SKM-1 (cell line): Measurements from ENCODE around the gene COA5.
A peak's percentile ranks its signal among the peaks of the same experiment; 100 is the strongest.
"Not testable (repeated sequence)": the region's sequence is repeated elsewhere in the genome, so short reads cannot be mapped to it uniquely, and the experiment has no call there.

Source experiments
- DNase-seq: peaks from one replicate; lab custom pipeline; 2025; ENCODE audit not compliant: unreplicated experiment; lab: John Stamatoyannopoulos, UW

The COA5 gene

DNA sequence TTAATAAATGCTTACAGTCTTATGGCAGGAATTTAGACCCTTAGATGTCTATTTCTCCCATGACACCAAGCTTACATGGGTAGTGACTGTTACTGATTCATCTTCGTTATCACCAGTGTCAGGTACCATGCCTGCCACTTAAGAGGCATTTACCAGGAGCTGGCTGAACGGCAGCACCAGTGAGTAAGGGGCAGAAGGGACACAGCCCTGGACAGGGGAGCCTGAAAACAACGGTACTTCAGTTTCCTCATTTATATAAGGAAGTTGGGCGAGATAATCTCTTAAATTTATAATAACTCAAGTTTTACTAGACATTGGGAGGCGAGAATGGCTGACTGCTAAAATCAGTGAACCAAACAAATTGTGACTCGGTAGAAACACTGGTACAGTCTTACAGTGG lies 1.2 kb downstream of the COA5 start:
- no peak for DNase-seq

DNA sequence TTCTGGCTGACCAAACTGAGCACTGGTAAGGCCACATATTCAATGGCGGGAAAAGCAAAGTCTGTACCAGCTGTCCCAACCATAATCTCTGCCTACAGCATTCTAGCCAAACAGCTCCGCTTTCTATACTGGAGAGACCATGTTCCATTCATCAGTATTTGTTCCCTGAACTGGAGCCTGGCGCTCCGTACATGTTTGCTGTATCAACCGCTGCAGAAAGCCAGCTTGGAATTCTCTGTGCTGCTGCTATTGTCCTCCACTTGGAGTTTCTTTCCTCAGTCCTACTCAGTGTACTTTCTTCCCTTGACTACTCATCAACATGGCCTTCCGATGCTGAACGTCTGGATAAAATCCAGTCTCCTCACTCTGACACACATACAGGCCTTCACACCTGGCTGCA lies 1.9 kb downstream of the COA5 start:
- DNase-seq, result no peak

DNA sequence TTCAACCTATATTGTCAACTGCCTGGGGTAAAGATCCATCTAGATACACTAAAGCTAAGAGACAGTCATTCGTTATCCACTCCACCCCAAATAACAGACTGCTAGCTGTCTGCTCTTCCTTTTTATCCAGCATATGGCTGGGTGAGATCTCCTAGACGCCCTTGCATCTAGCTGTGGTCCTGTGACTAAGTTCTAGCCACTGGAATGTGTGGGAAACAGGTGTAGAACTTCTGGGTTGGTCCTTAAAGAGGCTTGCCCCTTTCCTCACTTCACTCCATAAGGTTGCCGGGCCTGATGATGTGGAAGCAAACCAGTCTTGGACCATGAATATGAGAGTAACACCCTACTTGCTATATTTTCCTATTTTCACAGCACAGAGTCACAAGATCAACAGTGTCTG lies 3.2 kb downstream of the COA5 start:
- DNase-seq, result no peak

DNA sequence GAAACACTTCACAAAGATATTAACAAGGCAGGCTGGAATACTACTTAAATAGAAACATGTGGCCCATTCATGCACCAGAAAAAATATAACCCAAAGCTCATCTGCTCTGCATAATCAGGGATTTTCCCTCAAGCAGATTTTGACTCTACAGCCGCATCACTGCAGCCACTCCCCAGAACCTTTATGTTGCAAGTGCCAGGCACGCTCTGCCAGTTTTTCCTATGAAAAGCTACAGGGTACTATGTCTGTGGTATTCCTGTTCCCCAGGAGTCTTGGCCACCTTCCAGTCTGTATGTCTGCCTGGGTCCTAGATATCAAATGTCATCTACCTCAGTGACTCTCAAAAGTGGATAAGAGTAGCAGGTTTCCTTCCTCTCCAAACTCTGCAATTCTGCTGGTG lies 3.8 kb downstream of the COA5 start:
- DNase-seq, result no peak

DNA sequence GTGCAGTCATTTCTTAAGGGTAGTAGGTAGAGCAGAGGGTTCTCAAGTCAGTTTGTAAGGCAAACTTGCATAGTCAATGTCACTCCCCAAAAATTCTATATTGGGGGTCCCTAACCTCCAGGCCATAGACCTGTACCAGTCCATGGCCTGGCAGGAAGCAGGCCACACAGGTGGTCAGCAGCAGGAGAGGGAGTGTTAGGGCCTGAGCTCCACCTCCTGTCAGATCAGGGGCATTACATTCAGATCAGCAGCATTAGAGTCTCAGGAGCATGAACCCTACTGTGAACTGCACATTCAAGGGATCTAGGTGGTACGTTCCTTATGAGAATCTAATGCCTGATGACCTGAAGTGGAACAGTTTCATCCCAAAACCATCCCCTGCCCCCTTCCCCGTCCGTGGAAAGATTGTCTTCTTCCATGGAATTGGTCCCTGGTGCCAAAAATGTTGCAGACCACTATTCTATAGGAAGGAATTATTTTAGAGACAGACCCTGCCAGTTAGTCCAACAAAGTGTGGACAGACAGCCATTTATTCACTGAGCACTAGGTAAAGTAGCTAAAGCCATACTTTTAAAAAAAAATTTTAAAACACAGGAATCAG lies 6.7 kb downstream of the COA5 start:
- DNase-seq, result peak; percentile 39

DNA sequence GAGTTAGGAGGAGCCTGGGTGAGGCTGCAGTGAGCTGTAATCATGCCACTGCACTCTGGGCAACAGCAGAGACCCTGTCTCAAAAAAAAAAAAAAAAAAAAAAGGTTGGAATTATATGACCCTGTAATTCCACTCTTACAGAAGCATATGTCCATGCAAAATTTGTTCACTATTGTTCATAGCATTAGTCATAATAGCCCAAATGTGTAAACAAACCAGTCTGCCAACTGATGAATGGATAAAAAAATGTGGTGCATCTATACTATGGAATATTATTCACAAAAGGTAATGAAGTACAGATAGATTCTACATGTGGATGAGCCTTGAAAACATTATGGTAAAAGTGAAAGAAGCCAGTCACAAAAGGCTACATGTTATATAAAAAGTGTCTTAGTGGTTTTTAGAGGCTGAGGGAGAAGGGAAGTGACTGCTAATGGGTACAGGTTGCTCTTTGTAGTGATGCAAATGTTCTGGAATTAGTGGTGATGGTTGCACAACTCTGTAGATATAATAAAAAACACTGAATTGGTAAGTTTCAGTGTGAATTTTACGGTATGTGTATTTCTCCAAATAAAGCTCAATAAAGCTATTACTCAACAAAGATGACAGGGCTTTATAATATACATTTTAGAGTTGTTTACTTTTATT lies 9.4 kb downstream of the COA5 start:
- DNase-seq, result no peak

DNA sequence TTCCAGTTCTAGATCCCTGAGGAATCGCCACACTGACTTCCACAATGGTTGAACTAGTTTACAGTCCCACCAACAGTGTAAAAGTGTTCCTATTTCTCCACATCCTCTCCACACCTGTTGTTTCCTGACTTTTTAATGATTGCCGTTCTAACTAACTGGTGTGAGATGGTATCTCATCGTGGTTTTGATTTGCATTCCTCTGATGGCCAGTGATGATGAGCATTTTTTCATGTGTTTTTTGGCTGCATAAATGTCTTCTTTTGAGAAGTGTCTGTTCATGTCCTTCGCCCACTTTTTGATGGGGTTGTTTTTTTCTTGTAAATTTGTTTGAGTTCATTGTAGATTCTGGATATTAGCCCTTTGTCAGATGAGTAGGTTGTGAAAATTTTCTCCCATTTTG lies 13.6 kb downstream of the COA5 start:
- DNase-seq, result not testable (repeated sequence)

DNA sequence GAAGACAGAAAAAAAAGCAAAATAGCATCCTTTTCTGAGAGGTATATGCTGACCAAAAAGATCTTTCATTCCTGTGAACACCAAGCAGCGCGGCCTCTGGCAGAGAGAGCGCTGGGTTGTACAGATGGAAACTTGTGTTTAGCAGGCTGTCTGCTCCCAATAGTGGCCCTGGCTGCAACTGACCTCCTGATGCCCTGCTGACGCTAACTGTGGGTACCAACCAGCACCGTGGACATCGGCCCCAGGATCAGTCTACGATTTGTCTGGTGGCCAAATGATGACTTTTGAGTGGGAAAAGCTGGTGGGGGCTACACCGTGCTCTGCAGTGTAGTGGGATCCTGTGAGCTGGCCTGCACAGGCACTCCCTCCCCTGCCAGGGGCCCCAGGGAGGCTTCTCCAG lies 15.7 kb downstream of the COA5 start:
- no peak for DNase-seq

DNA sequence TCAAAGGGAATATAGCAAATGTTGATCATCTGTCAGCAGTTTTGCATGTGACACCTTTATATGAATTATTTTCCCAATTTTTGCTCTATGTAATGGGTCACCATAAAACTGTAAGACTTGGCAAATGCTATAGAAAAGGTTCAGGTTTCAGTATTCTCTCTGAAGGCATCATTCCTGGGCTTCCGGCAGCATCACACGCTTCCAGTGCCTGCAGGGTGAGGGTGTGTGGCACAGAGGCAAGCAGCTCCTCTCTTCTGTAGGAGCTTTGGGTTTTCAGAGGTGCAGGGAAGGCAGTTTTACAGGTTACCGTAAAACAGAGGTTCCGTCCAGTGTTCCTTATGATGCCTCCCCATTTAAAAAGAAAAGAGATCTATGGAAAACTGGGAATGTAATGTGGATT lies 18.8 kb downstream of the COA5 start:
- no peak for DNase-seq

DNA sequence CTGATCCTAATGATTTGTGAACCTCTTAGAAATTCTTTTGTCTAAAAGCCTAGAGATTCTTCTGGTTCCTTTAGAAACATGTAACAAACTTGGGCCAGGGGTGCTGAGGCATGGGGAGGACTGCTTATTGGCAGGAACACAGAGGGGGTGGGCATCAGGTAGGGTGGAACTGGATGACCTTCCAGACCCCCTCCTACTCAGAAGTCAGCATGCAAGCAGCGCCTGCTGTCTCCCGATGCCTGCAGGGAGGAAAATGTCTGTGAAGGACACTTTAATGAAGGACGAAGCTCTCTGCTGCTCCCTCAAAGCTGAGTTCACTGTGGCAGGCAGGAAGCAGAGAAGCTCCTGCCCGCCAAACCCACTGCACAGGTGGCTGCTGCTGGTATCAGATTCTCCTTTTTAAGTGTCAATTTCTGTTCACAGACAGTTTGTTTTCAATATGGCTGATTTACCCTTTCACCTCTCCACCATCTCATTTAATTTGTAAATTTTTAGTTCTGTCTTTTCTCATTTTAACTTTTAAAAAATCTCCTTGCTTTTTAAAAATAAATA lies 19.4 kb downstream of the COA5 start:
- DNase-seq, result no peak

DNA sequence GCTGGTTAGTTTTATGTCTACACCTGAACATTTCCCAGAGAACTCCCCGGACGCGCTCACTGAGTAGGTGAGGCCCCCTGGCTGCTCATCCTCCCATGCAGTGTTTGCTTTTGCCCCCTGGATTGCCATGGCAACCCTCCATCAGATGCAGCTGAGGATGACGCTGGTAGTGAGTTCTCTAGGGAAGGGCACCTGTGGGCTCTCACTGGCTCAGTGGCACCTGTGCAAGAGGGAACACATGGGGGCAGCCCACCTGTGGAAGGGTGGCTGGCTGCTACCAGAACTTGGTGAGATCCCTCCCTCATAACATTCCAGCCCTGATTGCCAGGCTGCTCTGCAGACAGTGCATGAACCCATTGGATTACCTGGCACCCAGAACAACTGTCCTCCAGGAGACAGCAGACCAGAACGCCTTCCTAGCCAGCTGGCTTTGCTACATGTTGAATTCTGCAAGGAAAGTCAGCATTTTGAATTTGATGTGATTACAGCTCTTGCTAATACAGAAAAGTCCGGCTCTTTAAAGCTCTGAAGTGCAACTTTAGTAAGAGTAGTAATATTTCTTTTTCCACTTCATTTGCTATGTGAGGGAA lies 21.7 kb downstream of the COA5 start:
- DNase-seq, result no peak

DNA sequence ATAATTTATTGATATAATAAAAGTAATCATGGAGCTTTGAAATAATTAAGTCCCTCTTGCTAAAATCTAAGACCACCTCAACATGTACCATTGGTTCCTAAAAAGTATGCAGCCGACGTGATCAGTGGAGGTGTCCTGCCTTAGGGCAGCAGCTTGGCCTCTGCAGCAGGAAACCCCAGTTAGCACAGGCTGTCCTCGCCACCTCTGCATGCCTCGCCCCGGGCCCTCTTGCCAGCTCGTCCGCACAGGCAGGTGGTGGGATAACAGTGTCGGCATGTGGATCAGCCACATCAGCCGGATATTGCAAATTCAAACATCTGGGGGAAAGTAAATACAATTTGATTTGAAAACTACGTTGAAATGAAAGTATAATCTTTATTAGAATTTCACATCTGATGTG lies 22.9 kb downstream of the COA5 start:
- DNase-seq, result no peak

DNA sequence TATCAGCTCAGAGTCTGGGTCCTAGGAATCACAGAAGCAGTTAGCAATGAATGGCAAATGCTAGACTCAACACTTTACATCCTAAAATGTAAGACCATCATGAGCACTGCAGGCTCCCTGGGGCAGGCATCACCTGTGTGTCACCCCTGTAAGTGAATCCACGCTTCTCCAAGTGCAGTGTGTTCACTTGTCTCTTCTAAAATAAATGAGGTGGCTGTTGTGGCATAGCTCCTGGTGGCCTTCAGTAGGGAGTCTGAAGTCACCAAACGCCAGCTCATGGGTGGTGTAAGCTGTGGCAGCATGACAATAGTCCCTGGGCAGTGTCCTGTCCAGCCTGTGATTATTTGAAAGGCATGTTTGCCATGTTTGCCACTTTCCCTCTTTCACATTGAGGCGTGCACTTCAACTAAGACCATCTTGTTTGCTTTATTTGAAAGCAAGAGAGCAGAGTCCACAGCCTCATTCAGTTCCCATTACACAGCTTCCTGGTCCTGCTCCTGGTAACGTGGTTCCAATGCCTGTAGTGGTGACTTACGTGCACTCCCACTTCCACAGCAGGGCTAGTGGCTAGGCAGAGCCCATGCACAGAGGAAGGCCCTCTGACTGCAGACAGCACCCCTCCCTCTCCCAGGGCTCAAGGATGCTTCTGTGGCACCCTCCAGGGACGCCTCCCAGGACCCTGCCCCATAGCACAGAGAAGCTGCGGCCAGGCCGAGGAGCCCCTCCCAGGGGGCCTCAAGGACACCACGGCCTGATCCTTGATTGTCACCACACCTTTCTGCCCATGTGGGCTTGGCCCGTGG lies 24.3 kb downstream of the COA5 start:
- no peak for DNase-seq

DNA sequence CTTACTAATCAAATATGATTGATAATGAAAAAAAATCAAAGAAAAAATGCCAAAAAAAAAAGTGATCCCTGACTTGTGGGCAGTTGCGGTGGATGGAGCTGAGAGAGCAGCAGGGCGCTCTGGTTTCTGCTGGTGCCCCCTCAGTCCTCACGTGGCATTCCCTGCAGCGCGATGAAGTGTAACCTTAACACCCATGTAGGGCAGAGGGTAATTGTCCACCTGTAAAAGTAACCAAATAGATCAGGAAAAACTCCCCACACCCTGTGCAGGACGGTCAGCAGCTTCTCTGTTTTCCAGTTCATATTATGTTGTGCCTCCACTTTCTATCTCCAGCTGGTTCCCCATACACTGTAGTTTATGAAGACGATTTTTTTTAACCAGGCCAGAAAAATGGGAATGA lies 25.0 kb downstream of the COA5 start:
- no peak for DNase-seq

DNA sequence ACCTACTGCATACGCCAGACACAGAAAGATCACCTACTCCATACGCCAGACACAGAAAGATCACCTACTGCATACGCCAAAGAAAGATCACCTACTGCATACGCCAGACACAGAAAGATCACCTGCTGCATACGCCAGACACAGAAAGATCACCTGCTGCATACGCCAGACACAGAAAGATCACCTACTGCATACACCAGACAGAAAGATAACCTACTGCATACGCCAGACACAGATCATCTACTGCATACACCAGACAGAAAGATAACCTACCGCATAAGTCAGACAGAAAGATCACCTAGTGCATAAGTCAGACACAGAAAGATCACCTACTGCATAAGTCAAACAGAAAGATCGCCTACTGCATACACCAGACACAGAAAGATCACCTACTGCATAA lies 25.8 kb downstream of the COA5 start:
- DNase-seq, result no peak

DNA sequence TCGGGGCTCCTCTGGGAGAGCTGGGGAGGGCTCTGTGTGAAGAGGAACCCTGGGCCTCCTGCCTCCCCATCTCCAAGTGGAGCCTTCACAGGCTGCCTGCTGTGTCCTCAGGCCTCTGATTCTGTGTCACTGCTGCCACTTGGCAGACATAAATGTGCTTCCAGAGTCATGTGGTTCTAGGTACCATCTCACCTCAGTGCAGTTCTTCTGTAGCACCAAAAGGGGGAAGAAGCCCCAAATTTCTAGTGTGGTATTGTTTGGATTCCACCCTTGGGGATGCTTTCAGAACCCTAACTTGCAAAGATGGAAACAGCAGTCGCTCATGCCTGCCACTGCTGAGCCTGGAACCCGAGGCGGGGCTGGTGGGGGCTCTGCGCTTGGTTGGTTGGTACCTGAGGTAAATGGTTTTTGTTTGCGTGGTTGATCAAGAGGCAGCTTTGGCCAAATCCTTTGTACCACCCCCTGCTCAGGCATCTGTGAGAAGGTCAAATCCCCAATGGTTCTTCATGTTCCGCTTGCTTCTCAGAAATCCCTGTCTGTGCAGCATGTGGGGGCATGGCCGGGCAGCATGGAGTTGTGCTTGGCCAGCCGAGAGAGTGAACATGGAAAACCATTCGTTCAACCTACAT lies 27.5 kb downstream of the COA5 start:
- no peak for DNase-seq

DNA sequence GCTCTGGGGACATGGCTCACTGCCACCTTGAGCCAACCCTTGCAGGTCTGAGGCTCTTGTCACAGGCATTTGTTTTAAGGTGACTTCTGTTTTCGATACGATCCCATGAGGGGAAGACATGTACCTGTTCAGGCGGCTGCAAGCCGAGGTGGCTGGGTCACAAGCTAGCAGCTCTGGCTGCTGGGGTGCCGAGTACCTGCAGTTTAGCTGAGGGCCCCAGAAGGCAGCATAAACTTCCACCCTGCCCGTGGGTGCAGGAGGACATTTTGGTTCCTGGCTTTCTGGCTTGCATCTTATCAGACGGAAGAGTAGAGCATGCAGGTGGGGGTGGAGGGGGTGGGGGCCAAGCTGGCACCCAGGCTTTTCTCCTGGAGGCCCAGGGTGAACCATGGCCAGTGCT lies 28.4 kb downstream of the COA5 start:
- no peak for DNase-seq

DNA sequence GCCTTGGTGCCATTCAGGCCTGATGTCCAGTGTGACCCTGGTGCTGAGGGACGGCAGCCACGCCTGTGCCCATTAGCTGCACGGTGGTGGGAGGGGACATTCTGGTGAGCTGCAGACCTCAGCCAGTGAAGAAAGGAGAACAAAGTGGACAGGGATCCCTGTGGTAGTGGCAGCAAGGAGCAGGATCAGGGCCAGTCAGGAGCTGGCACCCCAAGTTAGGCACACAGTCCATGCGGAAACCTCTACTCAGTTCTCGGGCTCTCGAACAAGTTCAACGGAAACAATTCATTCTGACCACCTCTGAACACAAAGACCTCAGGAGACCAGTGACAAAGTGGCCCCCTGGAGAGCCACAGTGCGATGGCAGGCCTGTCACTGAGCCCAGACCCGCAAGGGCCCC lies 30.1 kb downstream of the COA5 start:
- no peak for DNase-seq

DNA sequence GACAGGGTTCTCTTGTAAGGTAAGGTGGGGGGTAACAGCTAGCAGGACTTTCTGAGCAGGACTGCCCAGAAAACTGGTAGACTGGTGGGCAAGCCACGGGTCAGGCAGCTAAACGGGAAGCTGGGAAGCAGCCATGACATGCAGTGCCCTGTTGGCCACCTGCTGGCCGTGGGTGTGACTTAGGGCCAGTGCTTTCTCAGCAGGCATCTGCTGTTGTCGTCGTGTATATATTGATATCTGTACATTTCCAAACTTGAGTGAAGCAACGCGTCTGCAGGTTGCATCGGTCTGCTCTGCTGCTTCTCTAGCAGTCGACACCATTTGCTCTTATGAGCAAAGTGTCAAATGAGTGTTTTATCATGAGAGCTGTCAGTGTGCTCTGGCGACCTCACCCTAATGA lies 31.0 kb downstream of the COA5 start:
- no peak for DNase-seq

DNA sequence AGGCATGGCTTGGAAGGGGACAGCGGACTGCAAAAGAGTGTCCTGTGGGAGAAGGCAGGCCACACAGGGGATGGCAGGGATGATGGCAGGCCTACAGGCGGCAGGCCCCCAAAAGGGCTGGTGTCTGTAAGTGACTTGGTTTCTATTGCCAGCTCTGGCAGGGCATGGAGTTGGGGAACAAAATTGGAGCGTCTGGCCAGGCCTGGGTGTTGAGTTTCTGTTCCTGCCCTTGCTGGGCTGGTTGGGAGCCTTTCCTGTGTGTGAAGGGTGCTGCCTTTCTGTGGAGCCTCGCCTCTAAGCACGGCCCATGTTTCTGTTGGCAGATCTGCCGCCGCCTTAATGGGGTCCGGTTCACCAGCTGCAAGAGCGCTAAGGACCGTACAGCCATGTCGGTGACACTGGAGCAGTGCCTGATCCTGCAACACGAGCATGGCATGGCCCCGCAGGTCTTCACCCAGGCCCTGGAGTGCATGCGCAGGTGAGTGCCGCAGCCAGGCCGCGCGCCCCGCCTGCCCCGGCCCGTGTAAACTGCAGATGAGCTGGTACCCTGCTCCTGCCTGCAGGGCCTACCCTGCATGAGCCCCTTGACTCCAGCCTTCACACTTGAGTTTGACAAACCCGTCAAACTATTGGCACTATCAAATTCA lies 31.5 kb downstream of the COA5 start:
- no peak for DNase-seq

DNA sequence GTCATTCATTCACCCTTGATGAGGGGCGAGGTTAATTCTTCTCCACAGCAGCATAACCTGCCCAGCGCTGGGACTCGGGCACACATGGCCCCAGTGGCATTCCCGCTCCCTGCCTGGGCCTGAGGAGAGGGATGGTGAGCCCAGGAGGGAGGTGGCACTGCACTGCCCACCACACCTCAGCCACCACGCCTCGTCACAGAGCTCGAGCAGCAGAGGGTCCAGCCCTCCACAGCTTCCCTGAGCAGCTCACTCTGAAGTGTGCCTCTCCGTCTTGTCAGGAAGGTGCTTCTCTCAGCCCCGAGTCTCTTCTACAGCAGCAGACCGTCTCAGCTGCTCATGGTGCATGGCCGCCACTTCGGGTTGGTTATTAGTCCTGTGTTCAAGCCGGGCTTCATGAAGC lies 34.9 kb downstream of the COA5 start:
- DNase-seq, result no peak
